Activated T-helper 1 cell treated with Interleukin-2 at 50 U/mL for 16 hours (primary cell): ENCODE data around the gene ANKRD11.

Experiments
- DNase-seq: peaks from one replicate; pipeline ENCODE4 v3.0.0-alpha.2; 2020; ENCODE audit warnings: low read depth

Gene ANKRD11

DNA sequence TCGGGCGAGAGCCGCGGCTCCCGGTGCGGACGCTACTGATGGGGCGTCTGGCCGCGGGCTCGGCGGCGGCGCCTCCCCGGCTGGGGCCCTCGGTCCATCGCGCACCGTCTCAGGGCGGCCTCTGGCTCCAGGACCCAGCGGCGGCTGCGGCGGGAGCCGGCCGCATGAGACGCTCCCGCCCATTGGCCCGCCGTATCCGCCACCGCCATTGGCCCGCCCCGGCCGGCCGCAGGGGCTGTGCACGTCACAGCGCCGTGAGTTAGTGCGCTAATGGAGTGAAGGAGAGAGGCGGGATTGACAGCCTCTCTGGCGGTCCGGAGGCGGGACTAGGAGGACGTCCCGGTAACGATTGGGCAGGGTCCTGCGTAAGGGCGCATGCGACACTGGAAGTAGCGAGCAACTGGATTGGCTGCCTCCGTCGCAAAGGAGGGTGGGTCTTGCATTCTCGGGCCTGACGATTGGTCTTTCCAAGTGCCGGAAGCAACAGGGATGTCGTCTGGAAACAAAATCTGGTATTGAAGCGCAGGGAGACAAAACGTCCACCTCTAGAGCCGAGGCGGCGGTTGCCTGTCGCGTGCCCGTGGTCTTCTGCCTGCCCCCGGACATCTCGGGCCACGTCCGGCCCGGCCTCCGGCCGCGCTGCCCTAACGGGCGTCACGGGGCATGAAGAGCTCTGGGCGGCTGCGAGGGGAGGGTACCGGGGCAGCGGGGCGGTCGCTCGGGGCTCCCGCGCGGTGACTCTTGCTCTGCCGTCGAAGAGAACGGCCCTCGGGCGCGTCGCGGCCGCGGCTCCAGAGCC is at the start of gene ANKRD11:
Gene ANKRD11, minus strand, starts transcription at position 123 of the 799 bp plus-strand sequence. CDS start 173,542 bp downstream, outside the sequence.
- peak; percentile 98 for DNase-seq

GRCh38 chr16:89538286-89538685 is 47.9 kb upstream of the ANKRD11 start:
- no peak for DNase-seq

DNA sequence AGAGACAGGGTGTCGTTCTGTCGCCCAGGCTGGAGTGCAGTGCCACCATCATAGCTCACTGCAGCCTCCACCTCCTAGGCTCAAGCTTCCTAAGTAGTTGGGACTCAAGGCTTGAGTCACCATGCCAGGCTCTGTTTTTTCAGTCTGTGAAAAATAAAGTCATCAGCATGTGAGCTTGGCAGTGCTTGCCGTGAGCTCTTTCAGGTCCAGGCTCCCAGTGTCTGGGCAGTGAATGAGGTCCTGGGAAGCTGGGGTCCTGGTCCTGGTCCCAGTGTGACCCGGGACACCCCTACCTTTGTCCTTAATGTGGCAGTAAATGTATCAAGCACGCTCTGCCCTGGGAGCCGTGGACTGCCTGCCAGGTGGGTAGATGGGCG is 47.2 kb upstream of the ANKRD11 start:
- DNase-seq, result no peak

DNA sequence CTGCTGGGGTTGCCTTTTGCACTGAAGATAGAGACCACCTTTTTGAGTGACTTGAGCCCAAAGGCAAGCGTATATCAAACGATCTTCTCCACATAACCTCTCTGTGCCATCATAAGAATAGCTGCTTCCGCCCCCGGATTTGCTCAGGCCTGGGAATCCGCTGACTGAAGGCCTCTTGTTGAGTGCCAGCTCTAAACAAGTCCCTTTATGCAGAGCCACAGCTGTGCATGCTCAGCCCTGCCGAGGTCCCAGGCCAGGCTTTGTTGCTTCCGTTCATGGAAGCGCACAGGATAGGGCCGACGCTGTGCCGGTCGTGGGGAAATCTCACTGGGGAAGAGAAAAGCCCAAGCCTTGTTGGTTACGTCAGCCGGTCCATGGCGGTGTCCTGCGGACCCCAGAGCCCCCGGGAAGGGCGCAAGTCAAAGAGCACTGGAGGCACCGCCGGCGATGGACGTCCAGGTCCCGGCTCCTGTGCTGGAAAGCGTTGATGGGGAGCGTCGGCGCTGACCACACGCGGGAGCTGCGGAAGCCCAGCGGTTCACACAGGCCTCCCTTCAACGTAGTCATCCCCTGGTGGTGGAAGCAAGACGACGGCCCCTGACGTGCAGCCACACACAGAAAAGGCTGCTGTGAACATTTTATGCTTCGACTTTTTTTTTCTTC is 46.7 kb upstream of the ANKRD11 start:
- DNase-seq, result no peak

- no peak for DNase-seq
These were observed 46.0 kb upstream of the ANKRD11 start for GRCh38 chr16:89536371-89536770.

DNA sequence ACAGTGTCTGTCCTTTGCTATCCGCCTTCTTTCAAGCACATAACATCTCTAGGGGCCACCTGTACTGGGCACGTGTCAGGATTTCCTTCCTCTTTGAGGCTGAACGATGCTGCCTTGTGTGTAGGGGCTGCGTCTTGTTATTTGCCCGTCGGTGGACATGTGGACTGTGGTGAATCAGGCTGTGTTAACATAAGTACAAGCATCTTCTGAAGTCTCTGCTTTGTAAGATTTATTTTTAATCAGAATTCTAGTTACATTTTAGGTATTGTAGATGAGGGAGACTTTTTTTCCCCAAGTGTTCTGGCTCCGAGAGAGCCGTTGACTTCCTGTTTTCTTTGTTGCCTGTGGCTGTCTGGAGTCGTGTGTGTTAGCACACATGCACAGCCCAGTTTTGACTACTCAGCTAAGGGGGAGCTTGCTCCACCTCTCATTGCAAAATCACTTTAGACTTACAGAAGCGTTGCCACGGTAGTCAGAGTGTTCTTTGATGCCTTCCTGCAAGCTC is 43.9 kb upstream of the ANKRD11 start:
- DNase-seq, result peak; percentile 19

DNA sequence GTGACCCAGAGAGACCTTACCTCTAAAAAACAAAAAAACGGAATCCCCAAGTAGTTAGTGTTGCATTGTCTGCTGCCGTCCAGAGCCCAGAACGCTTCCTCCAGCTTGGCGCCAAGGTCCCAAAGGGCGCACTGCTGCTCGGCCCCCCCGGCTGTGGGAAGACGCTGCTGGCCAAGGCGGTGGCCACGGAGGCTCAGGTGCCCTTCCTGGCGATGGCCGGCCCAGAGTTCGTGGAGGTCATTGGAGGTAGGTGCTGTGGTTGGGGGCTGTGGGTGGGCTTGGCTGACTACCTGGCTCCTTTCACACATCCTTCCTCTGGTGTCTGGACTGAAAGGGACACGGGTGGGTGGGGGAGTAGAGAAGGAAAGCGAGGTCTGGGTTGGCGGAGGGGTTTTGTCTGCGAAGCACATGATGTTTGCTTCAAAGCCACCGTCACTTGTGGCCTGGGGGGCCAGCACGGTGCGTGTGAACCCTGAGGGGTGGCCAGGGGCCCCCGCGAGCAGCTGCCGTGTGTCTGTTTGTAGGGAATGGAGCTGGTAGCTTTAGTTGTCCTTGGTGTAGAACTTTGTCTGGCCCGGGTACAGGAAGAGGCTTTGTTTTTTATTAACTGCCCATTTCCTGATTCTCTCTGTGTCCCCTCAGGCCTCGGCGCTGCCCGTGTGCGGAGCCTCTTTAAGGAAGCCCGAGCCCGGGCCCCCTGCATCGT is 41.6 kb upstream of the ANKRD11 start:
- DNase-seq, result no peak

- DNase-seq, result no peak
These were observed 40.3 kb upstream of the ANKRD11 start for GRCh38 chr16:89530401-89531381.

- DNase-seq, result no peak
These were observed 38.7 kb upstream of the ANKRD11 start for GRCh38 chr16:89529097-89529496.

- DNase-seq, result no peak
These were observed 35.0 kb upstream of the ANKRD11 start for GRCh38 chr16:89525146-89525913.

DNA sequence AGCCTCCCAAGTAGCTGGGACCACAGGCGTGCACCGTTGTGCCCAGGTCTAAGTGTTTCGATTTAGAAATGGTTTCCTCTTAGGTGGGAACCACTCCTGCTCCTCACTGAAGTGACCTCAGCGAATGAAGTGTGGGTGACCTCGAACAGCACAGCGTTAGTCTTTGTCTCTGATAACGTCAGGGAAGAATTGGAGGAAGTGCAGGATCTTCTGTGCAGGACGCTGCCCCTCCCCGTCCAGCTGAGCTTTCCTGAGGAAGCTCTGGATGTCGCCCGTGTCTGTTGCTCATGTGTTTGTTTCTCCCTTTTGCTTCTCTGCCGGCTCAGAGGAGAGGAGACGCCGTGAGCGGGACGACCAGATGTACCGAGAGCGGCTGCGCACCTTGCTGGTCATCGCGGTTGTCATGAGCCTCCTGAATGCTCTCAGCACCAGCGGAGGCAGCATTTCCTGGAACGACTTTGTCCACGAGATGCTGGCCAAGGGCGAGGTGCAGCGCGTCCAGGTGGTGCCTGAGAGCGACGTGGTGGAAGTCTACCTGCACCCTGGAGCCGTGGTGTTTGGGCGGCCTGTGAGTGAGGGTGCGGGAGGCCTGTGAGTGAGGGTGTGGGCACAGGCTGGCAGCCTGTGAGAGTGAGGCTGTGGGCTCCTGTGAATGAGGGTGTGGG is 33.5 kb upstream of the ANKRD11 start:
- DNase-seq, result no peak

DNA sequence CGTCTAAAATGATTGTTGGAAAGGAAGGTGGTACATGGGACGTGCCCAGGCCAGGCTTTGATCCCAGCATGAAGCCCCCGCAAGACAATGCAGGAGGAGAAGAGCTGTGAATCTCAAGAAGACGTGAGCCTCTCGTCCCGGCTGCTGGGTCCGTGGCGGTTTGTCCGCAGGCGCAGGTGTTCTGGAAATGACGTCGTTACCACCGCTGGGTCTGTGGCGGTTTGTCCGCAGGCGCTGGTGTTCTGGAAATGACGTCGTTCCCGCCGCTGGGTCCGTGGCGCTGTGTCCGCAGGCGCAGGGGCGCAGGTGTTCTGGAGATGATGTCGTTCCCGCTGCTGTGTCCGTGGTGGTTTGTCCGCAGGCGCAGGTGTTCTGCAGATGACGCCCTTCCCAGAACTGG is 31.9 kb upstream of the ANKRD11 start:
- no peak for DNase-seq

DNA sequence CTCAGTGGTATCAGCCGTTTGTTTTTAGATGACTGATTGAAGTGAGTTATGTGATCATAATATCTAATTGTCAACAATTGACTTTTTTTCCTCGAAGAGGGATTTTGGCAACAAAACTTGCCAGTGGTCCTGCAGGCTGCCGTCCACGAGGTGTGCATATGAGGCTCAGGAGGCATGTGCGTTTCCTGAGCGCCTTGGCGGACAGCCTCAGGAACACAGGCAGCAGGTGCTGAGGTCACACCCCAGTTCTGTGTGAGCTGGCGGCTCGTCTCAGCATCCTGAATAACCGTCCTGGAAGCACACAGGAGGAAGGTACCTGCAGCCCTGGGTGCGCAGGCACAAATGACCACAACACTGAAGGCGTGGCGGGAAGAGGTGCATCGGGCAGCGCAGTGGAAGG is 29.5 kb upstream of the ANKRD11 start:
- no peak for DNase-seq

- DNase-seq, result no peak
These were observed 26.8 kb upstream of the ANKRD11 start for GRCh38 chr16:89517128-89517527.

- no peak for DNase-seq
These were observed 22.1 kb upstream of the ANKRD11 start for GRCh38 chr16:89512453-89512852.

GRCh38 chr16:89511374-89511773 is 21.0 kb upstream of the ANKRD11 start:
- DNase-seq, result no peak

DNA sequence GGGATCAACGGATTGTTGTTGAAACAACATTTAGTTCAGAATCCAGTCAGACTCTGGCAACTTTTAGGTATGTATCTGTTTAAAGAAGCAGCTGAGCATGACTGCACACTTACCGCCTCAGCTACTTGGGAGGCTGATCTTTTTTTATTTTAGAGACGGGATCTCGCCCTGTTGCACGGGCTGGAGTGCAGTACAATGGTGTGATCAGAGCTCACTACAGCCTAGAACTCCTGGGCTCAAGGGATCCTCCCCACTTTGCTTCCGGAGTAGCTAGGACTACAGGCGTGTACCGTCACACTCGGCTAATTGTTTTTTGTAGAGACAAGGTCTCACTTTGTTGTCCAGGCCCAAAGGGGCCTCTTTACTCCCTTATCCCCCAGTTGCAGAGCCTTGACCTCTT is 20.2 kb upstream of the ANKRD11 start:
- no peak for DNase-seq

DNA sequence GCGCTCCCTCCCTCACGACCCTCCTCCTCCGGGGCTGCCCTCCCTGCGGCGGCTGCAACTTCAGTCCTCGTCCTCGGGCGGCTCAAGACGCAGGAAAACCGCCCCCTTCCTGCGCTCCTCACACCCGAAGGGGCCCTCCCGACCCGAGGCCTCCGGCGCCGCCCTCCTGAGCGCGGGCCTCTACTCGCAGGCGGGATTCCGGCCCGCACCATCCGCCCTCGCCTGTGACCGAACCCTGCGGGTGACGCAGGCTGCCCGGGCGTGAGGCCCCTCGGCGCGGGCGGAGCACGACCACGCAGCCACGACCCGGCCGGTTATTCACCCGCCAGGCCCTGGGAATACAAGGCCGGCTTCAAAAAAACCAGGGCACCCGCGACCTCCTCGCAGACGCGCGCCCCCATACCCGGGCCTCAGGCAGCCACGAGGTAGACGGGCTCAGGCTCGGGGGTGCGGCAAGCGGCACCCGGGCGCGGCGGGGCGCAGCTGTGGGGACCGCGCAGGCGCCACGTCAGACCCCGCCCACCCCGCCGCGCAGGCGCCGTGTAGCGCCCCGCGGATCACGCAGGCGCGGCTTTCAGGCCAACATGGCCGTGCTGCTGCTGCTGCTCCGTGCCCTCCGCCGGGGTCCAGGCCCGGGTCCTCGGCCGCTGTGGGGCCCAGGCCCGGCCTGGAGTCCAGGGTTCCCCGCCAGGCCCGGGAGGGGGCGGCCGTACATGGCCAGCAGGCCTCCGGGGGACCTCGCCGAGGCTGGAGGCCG is 17.7 kb upstream of the ANKRD11 start, which contains the start of gene SPG7:
Gene SPG7, plus strand, starts transcription at position 570 of the 757 bp plus-strand sequence. Its CDS starts 15 bp downstream, at position 585.
- DNase-seq, result peak; percentile 91

- no peak for DNase-seq
These were observed 17.0 kb upstream of the ANKRD11 start for GRCh38 chr16:89507214-89507833.
